NCI-H510A treated with DMSO at 0.1 percent for 48 hours (cell line): ENCODE measurements around the gene CABLES1.

Source experiments
- DNase-seq: peaks from one replicate; lab custom pipeline; 2025; lab: John Stamatoyannopoulos, UW

Gene CABLES1

DNA sequence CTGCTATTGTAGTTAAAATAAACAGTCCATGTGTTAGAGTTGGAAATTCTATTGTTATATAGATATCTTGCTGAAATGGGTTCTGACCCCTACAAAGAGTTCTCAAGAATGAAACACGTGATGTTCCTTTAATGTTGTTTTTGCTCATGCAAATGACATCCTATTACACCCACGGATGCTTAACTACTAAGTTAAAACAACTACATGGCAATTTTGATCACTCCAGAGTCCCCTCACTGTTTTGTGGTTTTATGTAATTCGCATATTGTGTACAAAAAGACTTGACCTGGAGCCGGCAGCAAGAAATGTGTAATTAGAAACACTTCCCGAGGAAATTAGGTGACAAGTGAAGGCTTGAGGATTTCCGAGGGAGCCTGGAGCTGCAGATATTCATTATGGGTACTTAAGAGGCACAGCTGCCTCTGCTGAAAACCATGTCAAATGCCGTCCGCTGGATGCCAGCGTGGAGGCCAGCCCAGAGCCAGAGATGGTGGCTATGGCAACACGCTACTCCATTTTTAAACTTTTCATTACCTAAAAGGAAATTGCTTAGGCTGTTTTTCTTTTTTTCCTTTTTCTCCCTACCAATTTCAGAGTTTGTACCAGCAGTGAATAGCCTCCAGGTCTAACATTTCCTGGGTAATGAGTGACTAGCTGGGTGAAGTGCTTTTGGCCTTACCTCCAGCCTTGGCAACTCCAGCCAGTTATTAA lies 21.0 kb upstream of the CABLES1 start:
- peak; percentile 37 for DNase-seq

DNA sequence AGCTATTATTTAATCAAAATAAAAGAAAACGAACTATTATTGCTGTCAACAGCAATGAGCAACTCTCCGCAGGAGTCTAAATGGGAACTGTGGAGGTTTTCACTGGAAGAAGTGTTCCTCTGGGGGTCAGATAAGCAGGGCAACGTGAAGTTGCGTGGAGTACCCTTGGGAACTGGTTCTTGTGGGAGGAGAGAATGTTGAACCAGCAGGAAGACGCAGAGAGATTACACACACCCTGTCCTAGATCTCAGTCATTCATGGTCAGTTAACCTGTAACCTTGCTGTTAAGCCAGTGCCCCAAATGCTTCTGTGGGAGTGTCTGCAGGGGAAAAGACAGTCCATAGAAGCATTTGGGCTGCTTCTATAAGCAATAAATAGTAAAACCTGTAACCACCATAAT lies 20.4 kb upstream of the CABLES1 start:
- DNase-seq, result no peak

DNA sequence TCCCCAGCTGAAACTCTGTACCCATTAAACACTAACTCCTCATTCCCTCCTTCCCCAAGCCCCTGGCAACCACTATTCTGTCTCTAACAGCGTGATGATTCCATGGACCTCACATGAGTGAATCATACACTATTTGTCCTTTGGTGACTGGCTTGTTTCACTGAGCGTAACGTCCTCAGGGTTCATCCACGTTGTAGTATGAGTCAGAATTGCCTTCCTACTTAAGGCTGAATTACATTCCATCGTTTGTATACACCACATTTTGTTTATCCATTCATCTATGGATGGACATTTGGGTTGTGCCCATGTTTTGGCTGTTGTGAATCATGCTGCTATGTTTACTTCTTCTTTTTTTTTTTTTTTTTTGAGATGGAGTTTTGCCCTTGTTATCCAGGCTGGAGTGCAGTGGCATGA lies 19.6 kb upstream of the CABLES1 start:
- no peak for DNase-seq

DNA sequence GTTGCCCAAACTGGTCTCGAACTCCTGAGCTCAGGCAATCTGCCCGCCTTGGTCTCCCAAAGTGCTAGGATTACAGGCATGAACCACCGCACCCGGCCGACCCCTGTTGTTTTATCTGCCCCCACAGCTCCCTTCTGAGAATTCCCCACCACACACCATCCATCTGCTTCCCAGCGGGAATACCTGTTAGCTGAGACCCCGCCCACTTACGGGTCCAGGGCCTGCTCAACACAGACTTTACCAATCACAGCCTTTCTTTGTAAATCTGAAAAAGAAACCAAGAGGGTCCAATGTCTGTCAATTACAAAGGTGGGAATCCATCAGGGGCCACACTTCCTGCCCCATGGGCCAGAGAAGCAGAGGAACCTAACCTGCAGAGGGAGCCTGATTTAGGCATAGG lies 14.2 kb upstream of the CABLES1 start:
- no peak for DNase-seq

DNA sequence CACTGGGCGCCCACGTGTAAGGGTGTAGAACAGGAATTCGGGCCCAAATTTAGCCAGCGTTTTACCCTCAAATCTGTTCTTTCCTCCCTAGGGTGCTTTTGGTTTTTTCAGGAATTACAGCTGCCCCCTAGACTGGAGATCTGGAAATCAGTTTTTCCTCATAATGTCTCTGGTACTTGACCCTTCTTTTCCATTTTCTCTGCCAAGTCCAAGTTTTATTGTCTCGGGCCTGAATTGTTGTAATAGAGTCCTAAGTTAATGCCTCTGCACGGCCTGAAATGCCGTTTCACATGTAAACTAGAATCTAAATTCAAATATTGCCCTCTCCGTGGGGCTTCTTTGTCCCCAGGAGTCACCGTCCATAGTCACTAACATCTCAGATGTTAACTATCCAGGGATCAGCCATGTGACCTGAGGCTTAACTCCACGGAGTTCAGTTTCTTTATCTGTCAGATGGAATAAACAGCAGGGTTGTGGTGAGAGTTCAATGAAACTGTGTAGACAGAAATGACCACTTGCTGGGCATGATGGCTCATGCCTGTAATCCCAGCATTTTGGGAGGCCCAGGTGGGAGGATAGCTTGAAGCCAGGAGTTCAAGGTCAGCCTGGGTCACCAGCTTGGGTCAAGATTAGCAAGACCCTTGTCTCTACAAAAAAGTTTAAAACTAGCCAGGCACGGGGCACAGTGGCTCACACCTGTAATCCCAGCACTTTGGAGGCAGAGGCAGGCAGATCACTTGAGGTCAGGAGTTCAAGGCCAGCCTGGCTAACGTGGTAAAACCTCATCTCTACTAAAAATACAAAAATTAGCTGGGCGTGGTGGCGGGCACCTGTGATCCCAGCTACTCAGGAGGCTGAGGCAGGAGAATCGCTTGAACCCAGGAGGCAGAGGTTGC lies 12.7 kb upstream of the CABLES1 start:
- no peak for DNase-seq

DNA sequence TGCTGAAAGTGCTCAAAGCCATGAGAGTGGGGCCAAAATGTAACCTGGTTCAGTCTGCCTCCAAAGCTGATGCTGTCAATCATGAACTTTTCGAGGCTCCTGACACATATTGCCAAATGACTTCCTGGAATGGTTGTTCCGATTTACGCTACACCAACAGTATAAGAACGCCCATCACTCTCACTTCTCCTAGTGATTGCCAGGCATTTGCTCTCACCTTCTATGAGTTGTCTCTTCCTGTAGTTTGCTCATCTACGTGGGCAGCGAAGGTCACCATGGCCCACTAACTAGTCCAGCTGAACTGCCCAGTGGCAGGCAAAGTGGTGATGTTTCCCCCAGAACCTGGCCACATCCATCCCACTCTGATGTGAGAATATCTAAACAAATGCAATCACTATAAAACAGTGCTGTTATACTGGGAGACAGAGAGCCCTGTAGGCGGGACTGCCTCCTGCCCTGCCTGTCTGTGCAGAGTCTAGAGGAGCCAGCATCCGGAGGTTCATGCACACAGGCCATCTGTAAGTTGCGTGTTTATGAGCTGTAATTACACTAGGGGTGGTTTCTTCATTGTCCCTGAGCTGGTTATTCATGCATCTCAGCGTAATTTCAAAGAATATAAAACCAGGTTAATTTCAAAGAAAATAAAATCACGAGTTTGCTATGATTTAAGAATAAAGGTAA lies 8.8 kb upstream of the CABLES1 start:
- no peak for DNase-seq

DNA sequence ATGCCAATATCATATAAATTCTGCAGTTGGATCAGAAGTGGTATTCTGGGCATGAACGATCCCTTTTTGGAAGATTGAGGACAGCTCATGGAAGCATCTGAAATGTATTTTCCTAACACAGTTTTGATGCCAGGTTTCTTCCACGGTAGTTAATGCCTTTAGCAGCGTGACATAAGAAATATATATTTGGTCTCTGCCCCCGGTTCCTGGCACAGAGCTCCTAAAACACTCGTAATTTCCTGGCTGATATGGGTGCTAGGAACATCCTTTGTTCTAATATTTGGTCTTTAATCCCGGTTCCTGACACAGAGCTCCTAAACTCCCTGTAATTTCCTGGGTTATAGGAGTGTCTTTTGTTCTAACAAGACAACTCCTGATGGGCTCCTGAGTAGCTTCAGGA lies 8.2 kb upstream of the CABLES1 start:
- DNase-seq, result no peak

DNA sequence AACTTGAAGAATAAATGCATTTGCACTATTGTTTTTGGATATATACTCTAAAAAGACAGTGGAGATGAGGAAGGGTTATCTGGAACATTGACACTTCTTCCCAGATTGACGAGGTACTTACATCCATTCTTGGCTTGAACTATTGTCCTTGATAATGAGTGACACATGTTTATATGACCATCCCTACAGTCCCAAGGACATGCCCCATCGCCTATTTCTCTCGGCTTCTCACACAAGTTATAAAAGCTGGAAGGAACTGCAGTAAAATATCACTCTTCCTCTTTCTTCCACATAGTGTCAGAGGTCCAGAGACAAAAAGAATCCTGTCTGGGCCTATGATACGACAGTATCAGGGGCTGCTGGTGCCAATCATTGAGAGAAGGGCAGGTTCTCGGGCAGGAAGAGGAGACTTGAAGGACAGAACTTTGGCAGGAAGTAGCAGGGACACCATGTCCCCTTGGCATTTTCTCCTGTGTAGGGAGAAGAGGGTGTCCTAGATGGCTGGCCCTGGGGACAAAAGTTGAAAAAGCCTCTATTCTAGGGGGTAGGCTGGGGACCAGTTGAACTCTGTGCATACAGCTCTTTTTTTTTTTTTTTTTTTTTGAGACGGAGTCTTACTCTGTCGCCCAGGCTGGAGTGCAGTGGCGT lies 5.8 kb upstream of the CABLES1 start:
- no peak for DNase-seq

DNA sequence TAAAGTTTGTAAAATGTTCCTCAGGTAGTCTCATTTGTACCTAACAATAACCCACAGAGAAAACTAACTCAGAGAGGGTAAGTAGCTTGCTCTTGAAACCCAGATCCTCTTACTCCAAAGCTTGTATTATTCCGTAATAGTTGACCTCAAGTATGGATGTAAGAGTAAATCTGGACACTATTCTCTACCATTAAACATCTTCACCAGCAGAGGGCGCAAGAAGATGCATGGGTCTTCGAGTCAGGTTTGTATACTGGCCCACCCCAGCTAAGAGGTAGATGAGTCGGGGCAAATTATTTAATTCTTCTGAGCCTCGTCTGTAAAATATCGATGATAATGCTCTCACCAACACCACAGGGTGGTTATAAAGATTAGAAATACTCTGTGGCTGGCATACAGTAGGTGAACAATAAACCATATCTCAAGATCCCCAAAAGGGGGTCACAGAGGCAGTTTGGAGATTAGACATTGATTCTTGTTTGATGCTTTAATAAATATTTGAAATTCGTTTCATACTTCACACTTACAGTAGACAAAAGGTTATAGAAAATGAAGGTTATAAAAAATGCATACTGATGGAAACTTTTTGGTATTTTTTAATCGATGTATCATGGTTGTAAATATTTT lies 3.5 kb upstream of the CABLES1 start:
- peak; percentile 35 for DNase-seq

DNA sequence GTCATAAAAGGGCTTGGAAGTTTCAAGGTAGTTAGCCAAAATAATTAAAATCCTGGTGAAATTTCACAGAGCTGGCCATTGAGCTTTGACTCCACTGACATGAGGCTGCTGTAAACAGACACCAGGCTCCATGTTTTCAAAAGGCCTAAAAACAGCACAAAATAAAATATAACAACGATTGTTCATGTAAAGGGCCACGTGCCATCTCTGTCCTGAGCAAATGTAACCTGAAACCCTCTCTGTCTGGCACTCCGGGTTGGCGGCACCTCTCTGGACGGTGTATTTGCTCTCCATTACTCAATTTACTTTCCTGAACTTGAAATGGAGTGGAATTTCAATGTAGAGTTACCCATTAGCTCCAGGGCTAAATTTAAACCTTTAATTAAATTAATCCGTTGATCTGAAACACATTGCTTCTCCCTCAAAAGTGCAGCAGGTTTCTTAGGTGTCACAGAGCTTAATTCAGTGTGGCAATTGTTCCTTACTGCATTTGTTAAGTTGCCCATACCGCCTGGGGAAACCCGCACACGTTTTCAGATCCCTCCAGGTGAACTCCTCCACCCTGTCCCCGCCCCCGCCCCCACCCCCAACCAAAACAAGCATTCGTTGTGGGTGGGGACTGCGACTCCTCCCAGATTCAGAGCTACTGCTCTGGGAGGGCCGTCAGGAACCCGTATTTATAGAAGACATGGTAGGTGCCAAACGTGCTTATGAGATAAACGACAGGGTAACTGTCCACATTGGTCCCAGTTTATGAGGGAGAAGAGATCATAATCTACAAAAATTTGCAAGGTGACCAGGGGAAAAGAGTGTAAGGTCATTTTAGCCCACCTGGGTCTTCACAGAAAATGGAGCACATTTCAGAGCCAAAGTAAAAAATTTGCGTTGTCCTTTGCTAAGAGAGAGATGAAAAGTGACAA lies 1.2 kb upstream of the CABLES1 start:
- peak; percentile 92 for DNase-seq

DNA sequence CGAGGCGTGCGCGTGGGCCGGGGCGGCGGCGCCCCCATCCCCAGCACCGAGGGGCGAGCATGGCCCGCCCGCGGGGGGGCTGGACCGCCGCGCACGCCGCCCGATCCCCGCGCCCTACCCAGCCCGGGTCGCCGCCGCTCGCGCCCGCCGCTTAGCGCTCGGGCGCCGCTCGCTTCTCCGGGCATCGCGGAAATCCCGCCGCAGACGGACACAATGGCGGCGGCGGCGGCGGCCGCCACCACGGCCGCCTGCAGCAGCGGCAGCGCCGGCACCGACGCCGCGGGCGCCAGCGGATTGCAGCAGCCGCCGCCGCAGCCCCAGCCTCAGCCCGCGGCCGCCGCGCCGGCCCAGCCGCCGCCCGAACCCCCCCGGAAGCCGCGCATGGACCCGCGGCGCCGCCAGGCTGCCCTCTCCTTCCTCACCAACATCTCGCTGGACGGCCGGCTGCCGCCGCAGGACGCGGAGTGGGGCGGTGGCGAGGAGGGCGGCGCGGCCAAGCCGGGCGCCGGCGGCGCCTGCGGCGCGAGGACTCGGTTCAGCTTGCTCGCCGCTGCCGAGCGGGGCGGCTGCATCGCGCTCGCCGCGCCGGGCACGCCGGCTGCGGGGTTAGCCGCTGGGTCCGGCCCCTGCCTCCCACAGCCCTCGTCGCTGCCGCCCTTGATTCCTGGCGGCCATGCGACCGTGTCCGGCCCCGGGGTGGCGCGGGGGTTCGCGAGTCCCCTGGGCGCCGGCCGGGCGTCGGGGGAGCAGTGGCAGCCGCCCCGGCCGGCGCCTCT lies 453 bp downstream of the CABLES1 start:
- no peak for DNase-seq

DNA sequence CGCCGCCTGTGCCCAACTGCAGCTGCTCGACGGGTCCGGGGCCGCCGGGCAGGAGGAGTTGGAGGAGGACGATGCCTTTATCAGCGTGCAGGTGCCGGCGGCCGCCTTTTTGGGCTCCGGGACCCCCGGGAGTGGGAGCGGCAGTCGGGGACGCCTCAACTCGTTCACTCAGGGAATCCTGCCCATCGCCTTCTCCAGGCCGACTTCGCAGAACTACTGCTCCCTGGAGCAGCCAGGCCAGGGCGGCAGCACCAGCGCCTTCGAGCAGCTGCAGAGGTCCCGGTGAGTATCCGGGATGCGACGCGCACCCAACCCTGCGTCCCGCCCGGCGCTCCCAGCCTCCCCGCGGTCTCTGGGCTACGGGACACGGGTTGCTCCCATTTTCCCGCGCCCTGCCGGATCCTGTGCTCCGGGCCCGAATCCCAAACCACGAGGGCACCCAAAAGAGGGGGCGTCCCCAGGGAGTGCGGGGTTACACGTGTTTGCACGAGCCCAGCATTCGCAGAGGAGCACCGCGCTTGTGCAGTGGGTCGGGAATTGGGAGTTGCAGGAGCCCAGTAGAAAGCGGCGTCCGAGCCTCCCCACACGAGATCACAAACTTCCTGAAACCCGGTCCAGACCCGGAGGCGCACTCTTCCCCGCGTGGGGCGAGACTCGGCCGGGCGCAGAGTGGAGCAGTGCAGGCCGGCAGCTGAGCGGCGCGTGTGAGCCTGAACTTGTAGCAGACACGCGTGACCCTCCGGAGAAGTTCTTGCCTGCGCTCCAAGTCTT lies 1.2 kb downstream of the CABLES1 start:
- DNase-seq, result no peak

DNA sequence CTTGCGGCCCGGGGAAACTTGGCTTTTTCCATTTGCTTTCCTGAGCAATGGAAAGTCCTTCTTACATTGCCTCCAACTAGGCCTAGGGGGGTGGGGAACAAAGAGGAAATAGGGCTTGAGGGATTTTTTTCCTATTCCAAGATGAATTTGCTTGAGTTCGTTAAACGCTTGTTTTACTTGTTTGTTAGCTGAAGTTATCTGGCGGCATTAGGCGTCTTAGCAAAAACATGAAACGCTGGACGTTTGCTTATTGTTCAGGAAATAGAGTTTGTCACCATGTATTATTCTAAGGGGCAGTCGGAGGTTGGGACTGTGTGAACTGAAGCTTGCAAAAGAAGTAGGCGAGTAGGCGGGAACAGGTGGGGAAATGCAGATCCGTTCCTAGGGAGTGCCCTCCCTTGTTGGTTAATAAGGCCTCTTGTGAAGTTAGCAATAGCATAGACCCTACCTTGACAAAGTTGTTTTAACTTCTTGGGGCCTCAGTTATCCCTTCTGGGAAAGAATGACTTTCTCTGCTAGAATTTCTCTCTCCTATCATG lies 1.9 kb downstream of the CABLES1 start:
- peak; percentile 66 for DNase-seq

DNA sequence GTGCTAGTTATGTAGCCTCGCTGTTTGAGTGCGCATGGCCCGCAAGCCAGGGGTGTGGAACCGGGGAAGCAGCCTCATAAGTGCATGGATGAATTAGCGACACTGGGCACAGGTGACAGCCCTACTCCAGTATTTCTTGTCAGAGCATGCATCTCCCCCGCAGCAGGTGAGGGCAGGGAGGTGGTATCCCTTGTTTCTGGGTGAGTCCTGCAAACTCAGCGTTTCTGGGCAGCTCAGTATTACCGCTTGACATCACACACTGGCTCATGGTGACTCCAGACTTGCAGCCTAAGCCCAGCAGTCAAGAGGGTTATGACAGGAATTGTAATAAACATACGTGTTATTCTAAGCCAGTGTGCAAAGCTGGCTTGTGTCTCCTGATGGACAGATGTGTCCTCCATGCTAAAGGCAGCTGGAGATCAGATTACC lies 2.5 kb downstream of the CABLES1 start:
- DNase-seq, result peak; percentile 66

DNA sequence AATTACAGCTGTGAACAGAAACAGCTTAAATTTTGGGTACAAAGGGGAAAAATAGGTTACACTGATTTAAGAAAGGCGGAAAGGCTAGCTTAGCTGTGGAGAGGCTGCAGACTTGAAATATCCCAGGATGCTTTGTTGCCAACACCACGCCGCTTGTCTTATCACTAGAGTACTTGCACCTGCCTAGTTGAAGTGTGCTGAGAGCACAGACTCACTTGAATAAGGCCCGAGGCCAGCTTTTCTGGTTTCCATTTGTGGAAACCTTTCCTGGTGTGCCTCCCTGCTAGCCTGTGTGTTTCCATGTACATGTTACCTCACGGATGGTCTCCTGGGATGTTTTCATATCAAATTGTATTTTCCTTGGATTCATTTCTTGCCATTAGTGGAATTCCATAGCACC lies 3.2 kb downstream of the CABLES1 start:
- peak; percentile 45 for DNase-seq

DNA sequence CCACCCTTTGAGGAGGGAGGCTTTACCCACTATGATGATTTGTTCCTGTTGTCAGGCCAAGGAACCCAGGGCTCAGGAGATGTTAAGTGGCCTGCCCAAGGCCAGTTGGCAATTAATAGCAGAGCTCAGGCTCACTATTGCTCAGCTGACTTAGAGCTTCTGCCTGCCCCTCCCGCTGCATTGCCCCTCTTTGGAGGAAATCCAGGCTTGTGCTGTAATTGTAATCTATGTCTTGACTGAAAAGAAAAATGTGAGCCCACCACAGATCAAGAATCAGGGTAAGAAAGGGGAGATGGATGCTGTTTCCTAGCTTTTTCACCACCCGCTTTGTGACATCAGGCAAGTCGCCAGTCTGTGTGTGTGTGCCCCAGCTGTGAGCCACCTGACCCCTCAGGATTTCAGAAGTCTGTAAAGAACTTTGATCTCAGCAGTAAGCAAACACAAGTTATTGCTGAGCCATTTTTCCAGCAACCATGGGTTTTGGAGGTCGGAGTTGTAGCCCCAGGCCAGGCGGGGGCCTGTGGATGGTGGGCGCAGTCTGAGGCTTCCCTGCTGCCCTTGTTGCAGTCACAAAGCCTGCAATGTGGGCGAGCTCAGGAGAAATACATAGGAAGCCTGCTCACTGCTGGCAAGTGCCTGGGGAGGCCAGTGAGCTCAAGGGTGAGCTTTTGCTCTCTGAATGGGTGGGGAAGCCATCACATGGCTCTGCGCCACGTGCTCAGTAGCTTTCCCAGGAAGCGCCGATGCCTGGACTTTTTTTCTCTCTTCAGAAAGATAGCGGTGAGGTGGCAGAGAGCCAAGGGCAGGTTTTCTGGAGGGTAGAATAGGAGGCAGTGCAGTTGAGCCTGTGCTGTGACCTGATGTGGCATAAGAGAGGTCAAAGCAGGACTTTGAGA lies 6.1 kb downstream of the CABLES1 start:
- peak; percentile 33 for DNase-seq

DNA sequence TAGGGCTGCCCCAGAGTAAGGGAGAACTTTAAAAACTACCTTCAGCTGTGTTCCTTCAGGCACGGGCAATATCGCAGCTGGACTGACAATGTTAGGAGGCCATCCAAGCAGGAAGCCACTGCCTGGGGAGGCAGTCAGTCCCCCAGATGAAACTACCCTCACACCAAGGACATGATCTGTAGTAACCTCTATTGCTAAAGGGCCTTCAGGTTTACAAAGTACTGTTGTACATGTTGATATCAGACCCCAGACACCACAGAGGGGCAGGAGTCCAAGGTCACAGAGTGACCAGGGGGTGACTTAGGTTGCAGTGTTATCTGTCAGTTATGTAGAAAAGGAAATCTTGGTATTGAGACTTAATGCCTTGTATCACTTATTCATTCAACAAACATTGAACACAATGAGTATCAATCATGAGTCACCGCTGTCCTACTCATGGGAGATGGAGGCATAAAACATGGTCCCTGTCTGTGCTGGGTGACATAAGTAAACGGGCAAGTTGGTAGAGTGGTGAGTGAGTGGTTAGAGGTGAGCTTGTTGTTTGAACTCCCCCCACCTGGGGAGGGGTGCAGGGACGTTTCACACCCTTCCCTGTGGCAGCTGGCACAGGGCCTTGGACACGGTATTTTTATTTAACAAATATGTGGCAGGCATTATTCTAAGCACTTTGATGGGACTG lies 7.1 kb downstream of the CABLES1 start:
- DNase-seq, result no peak
